Uterus (tissue), 2 donors: ENCODE results near the gene ATP6AP2.

Source experiments
- CTCF ChIP-seq, 4 experiments: fragments of 200-600 bp in 2 of 4; fragments of 450-650 bp in 2 of 4; sonication (generic) in 2 of 4; IDR thresholded peaks; one replicate each; pipeline ENCODE4 v1.5.1; 2016 to 2019; ENCODE audit warnings: antibody characterized with exemption in 4 of 4, mild to moderate bottlenecking in 2 of 4, moderate library complexity in 1 of 4
- POLR2A ChIP-seq, 2 donors: fragments of 450-650 bp; IDR thresholded peaks; one replicate each; pipeline ENCODE4 v1.6.1; 2016; ENCODE audit warnings: antibody characterized with exemption in 2 of 2, mild to moderate bottlenecking in 1 of 2, moderate library complexity in 1 of 2

- no peak for TF ChIP-seq CTCF (IDR thresholded peaks at IDR 0.05)
- TF ChIP-seq POLR2A (IDR thresholded peaks at IDR 0.05), result no peak
Measured at GRCh38 chrX:40542208-40542607, 38.6 kb upstream of the ATP6AP2 start.
